IMR-90 (cell line): Measurements from ENCODE around the gene ANO1. TPM values are rescaled to one million over a fixed set of nuclear protein-coding genes. Genes with fewer than 3 reads are reported as not detected.

Experiments used
- ATAC-seq: fragments of 200-7000 bp; cut with Tn5 transposase; 2 replicates; pipeline ENCODE4 v1.9.1; 2020; ENCODE audit warnings: low read depth, mild to moderate bottlenecking, moderate library complexity
- BruUV-seq: library from RNA; stranded (reverse); fragments of 400-500 nt; replicated peaks from 2 replicates; lab custom pipeline; 2021; lab: Mats Ljungman, UMichigan
- CTCF ChIA-PET: fragments of 300-600 bp; formaldehyde crosslinking; extraction: SDS; loops from one replicate; lab custom pipeline; 2021; ENCODE audit warnings: antibody characterized with exemption; lab: Yijun Ruan, JAX
- POLR2A ChIA-PET: fragments of 300-600 bp; sonication (Branson Sonifier 250); formaldehyde crosslinking; loops from one replicate; lab custom pipeline; 2022; ENCODE audit warnings: antibody characterized with exemption; ENCODE audit not compliant: unreplicated experiment; lab: Charles Lee
- DNase-seq: peaks from one replicate; pipeline ENCODE4 v3.0.0; 2013
- H2AFZ ChIP-seq: replicated peaks from 2 replicates; pipeline ENCODE3; 2013; ENCODE audit warnings: low read length, mild to moderate bottlenecking; ENCODE audit not compliant: poor library complexity
- H2AK5ac ChIP-seq: 2 replicates; pipeline ENCODE4 v1.6.1; 2013; ENCODE audit warnings: low read depth, low read length, inconsistent platforms
- H2AK9ac ChIP-seq: replicated peaks from 2 replicates; pipeline ENCODE3; 2013; ENCODE audit warnings: mild to moderate bottlenecking, low read depth, low read length, moderate library complexity; ENCODE audit not compliant: poor library complexity
- H2BK120ac ChIP-seq: 2 replicates; pipeline ENCODE4 v1.6.1; 2013; ENCODE audit warnings: low read depth, low read length, inconsistent platforms
- H2BK15ac ChIP-seq: 3 replicates; pipeline ENCODE4 v1.6.1; 2013; ENCODE audit warnings: low read depth, low read length, inconsistent platforms
- H2BK20ac ChIP-seq: 2 replicates; pipeline ENCODE4 v1.6.1; 2013; ENCODE audit warnings: low read depth, mild to moderate bottlenecking, inconsistent platforms, low read length, moderate library complexity
- H2BK5ac ChIP-seq: 2 replicates; pipeline ENCODE4 v1.6.1; 2013; ENCODE audit warnings: mild to moderate bottlenecking, low read depth, low read length, inconsistent platforms; ENCODE audit not compliant: poor library complexity, severe bottlenecking
- H3K14ac ChIP-seq: replicated peaks from 2 replicates; pipeline ENCODE4 v1.6.1; 2013; ENCODE audit warnings: low read depth, low read length, inconsistent platforms
- H3K18ac ChIP-seq: 2 replicates; pipeline ENCODE4 v1.6.1; 2013; ENCODE audit warnings: low read depth, low read length, control low read depth
- H3K23ac ChIP-seq: 2 replicates; pipeline ENCODE4 v1.6.1; 2013; ENCODE audit warnings: low read depth, low read length, inconsistent platforms
- H3K27ac ChIP-seq: 2 replicates; pipeline ENCODE4 v1.5.1; 2013; ENCODE audit warnings: mild to moderate bottlenecking, control low read depth, low read length; ENCODE audit not compliant: insufficient read depth
- H3K27me3 ChIP-seq: 2 replicates; pipeline ENCODE4 v1.6.1; 2013; ENCODE audit warnings: low read length; ENCODE audit not compliant: control insufficient read depth, insufficient read depth
- H3K36me3 ChIP-seq: 2 replicates; pipeline ENCODE4 v1.6.1; 2013; ENCODE audit warnings: low read length, mixed read lengths; ENCODE audit not compliant: control insufficient read depth, insufficient read depth
- H3K4ac ChIP-seq: 2 replicates; pipeline ENCODE4 v1.6.1; 2013; ENCODE audit warnings: low read depth, low read length, inconsistent platforms
- H3K4me1 ChIP-seq: 2 replicates; pipeline ENCODE4 v1.6.1; 2013; ENCODE audit warnings: low read length, mixed read lengths; ENCODE audit not compliant: control insufficient read depth, insufficient read depth
- H3K4me2 ChIP-seq: 2 replicates; pipeline ENCODE4 v1.6.1; 2013; ENCODE audit warnings: low read depth, mild to moderate bottlenecking, control low read depth, low read length, moderate library complexity
- H3K4me3 ChIP-seq: 2 replicates; pipeline ENCODE4 v1.5.1; 2013; ENCODE audit warnings: low read depth, mild to moderate bottlenecking, control low read depth, low read length, moderate library complexity; ENCODE audit not compliant: insufficient read depth
- H3K56ac ChIP-seq: 2 replicates; pipeline ENCODE4 v1.6.1; 2013; ENCODE audit warnings: low read length, inconsistent platforms; ENCODE audit not compliant: insufficient read depth; ENCODE audit errors: extremely low read depth
- H3K79me1 ChIP-seq, 2 experiments: 2 replicates each; pipeline ENCODE4 v1.6.1; 2013; ENCODE audit warnings: low read length in 2 of 2, inconsistent platforms in 1 of 2, low read depth in 1 of 2
- H3K9ac ChIP-seq: 2 replicates; pipeline ENCODE4 v1.6.1; 2013; ENCODE audit warnings: low read depth, low read length, control low read depth
- H3K9me1 ChIP-seq: 2 replicates; pipeline ENCODE4 v1.6.1; 2013; ENCODE audit warnings: low read length, inconsistent platforms; ENCODE audit not compliant: insufficient read depth
- H3K9me3 ChIP-seq: 2 replicates; pipeline ENCODE4 v1.6.1; 2013; ENCODE audit warnings: low read length; ENCODE audit not compliant: control insufficient read depth, insufficient read depth
- H4K20me1 ChIP-seq: 2 replicates; pipeline ENCODE4 v1.6.1; 2013; ENCODE audit warnings: low read length, inconsistent platforms; ENCODE audit not compliant: insufficient read depth
- H4K5ac ChIP-seq: 2 replicates; pipeline ENCODE4 v1.6.1; 2013; ENCODE audit warnings: mild to moderate bottlenecking, low read depth, low read length, control low read depth
- H4K8ac ChIP-seq, 2 experiments: 2 replicates each; pipeline ENCODE4 v1.6.1; 2013; ENCODE audit warnings: low read depth in 2 of 2, low read length in 2 of 2, control low read depth in 1 of 2, inconsistent platforms in 1 of 2
- H4K91ac ChIP-seq: 2 replicates; pipeline ENCODE4 v1.6.1; 2013; ENCODE audit warnings: low read depth, low read length, inconsistent platforms; ENCODE audit not compliant: insufficient read depth
- BHLHE40 ChIP-seq: fragments of 150-350 bp; IDR thresholded peaks from 2 replicates; pipeline ENCODE4 v1.6.1; 2016; ENCODE audit warnings: mild to moderate bottlenecking, low read depth, low read length
- CEBPB ChIP-seq: IDR thresholded peaks from 2 replicates; pipeline ENCODE4 v1.6.1; 2012; ENCODE audit warnings: low read depth, low read length, improper control_type of control experiment
- CHD1 ChIP-seq: IDR thresholded peaks from 2 replicates; pipeline ENCODE4 v1.6.1; 2012; ENCODE audit warnings: low read depth, low read length, improper control_type of control experiment
- CTCF ChIP-seq: conservative IDR thresholded peaks from 2 replicates; pipeline ENCODE4 v1.5.1; 2012; ENCODE audit warnings: mild to moderate bottlenecking, low read depth, low read length, improper control_type of control experiment
- ELK1 ChIP-seq: fragments of 150-350 bp; IDR thresholded peaks from 2 replicates; pipeline ENCODE4 v1.6.1; 2016; ENCODE audit warnings: low read depth, mild to moderate bottlenecking, low read length, moderate library complexity, borderline replicate concordance
- FOS ChIP-seq: fragments of 150-350 bp; IDR thresholded peaks from 2 replicates; pipeline ENCODE4 v1.6.1; 2016; ENCODE audit warnings: low read depth, low read length
- MAZ ChIP-seq: IDR thresholded peaks from 2 replicates; pipeline ENCODE4 v1.6.1; 2012; ENCODE audit warnings: low read depth, mild to moderate bottlenecking, low read length, improper control_type of control experiment, moderate library complexity, borderline replicate concordance
- MXI1 ChIP-seq: IDR thresholded peaks from 2 replicates; pipeline ENCODE4 v1.6.1; 2012; ENCODE audit warnings: low read depth, mild to moderate bottlenecking, low read length, moderate library complexity, borderline replicate concordance
- NFE2L2 ChIP-seq: fragments of 150-350 bp; IDR thresholded peaks from 2 replicates; pipeline ENCODE4 v1.6.1; 2016; ENCODE audit warnings: low read depth, mild to moderate bottlenecking, low read length
- POLR2A ChIP-seq: IDR thresholded peaks from 2 replicates; pipeline ENCODE4 v1.6.1; 2012; ENCODE audit warnings: mild to moderate bottlenecking, low read depth, low read length
- RAD21 ChIP-seq: IDR thresholded peaks from 2 replicates; pipeline ENCODE4 v1.6.1; 2012; ENCODE audit warnings: low read length, improper control_type of control experiment
- RCOR1 ChIP-seq: IDR thresholded peaks from 2 replicates; pipeline ENCODE4 v1.6.1; 2012; ENCODE audit warnings: mild to moderate bottlenecking, low read length, improper control_type of control experiment; ENCODE audit not compliant: insufficient replicate concordance
- RFX5 ChIP-seq: IDR thresholded peaks from 2 replicates; pipeline ENCODE4 v1.8.0; 2012; ENCODE audit warnings: low read depth, mild to moderate bottlenecking, low read length, moderate library complexity
- SMC3 ChIP-seq: fragments of 150-350 bp; IDR thresholded peaks from 2 replicates; pipeline ENCODE4 v1.6.1; 2016; ENCODE audit warnings: low read depth, mild to moderate bottlenecking, antibody characterized with exemption, low read length, moderate library complexity
- USF2 ChIP-seq: fragments of 150-350 bp; IDR thresholded peaks from 2 replicates; pipeline ENCODE4 v1.6.1; 2017; ENCODE audit warnings: mild to moderate bottlenecking, antibody characterized with exemption, low read length, low read depth
- WGBS, 2 experiments: methylation state at CpG; one replicate each; pipeline versions ENCODE4 v1.1.5 to v1.1.7; 2013; ENCODE audit warnings: missing lambda C conversion rate in 2 of 2; ENCODE audit not compliant: insufficient read length in 1 of 2; ENCODE audit errors: extremely low coverage in 2 of 2; 5-methylcytosine and 5-hydroxymethylcytosine counted together
- dilution Hi-C: fragments of 300-500 bp; cut with HindIII; formaldehyde crosslinking; loops from one replicate; pipeline ENCODE4 v1.14.3; 2018; ENCODE audit warnings: low sequenced_read_pairs; ENCODE audit not compliant: unreplicated experiment
- in situ Hi-C: fragments of 300-500 bp; cut with MboI; formaldehyde crosslinking; loops from 3 replicates; pipeline ENCODE4 v1.14.3; 2019; ENCODE audit warnings: low sequenced_read_pairs, inconsistent platforms, mixed read lengths
- intact Hi-C: fragments of 100-400 bp; cut with micrococcal nuclease; formaldehyde crosslinking; loops from 2 replicates; pipeline ENCODE4 v1.10.0; 2022
- polyA plus RNA-seq, 3 experiments: library from polyadenylated mRNA; depleted of rRNA; stranded (reverse); fragments of >200 nt; gene quantifications; 2 replicates each; pipeline ENCODE4 v1.2.3, GENCODE V29; 2012; ENCODE audit warnings: low replicate concordance in 1 of 3
- total RNA-seq: library from RNA; depleted of rRNA; stranded (reverse); fragments of >200 nt; gene quantifications from 2 replicates; pipeline ENCODE4 v1.2.3, GENCODE V29; 2012

The ANO1 gene
- total and polyA plus RNA-seq, 2 of the 4 experiments (the other 2 are of a cell fraction): 4.1 to 10.7 TPM

GRCh38 chr11:70192666-70193410 is 114.7 kb downstream of the ANO1 start:
- Histone ChIP-seq H2AK5ac (no peak overlapping the region), H4K20me1 (peaks cover 3% of the 10 kb centered on the region; the same call in 1 of the 2 replicates), H2BK5ac (no peak overlapping the region), H3K4me2 (no peak overlapping the region), H2BK15ac (no peak overlapping the region), H3K9ac (no peak overlapping the region), H3K4ac (no peak overlapping the region; the same call in 1 of the 2 replicates), H4K5ac (no peak overlapping the region), H2BK20ac (no peak overlapping the region), H3K4me3 (no peak overlapping the region), H2AFZ (no peak overlapping the region), H3K79me1 (no peaks in the 10 kb centered on the region), H3K23ac (no peak overlapping the region), H3K36me3 (no peaks in the 10 kb centered on the region), H3K4me1 (no peaks in the 10 kb centered on the region; the same call in 1 of the 2 replicates), H3K27me3 (peaks cover 2% of the 10 kb centered on the region; the same call in 1 of the 2 replicates), H3K14ac (no peak overlapping the region), H3K27ac (no peak overlapping the region), H4K8ac (no peak overlapping the region), H3K18ac (no peak overlapping the region), H3K9me3 (no peaks in the 10 kb centered on the region), H2BK120ac (no peak overlapping the region), H4K91ac (no peak overlapping the region), H3K56ac (no peak overlapping the region), H2AK9ac (no peak overlapping the region), H3K9me1 (peaks cover 9% of the 10 kb centered on the region; the same call in 1 of the 2 replicates)
- dilution Hi-C loops: no loop called here
- CTCF ChIA-PET: interaction anchor here (1.1 kb wide), 1 partner anchor 483 kb away, joined by 3 read pairs; no protein-coding TSS in a partner anchor
- in situ Hi-C loops: loop anchor here (5.0 to 25.0 kb wide), 3 partner anchors 281 to 1081 kb away; no protein-coding TSS in a partner anchor
- no TSS peak for BruUV-seq
- POLR2A ChIA-PET: no interaction called here
- WGBS, 2 experiments: 31% methylated on average over 2 of the region's 15 CpGs; no CpG with 5 or more reads in 1 of the 2 experiments
- DNase-seq: no peak
- intact Hi-C loops: no loop called here
- no peak for ATAC-seq
- TF ChIP-seq POLR2A (no peak), FOS (no peak), NFE2L2 (no peak), CHD1 (no peak), ELK1 (no peak), CTCF (no peak), MXI1 (no peak), RAD21 (no peak), BHLHE40 (no peak), RFX5 (no peak), RCOR1 (no peak), MAZ (no peak), USF2 (no peak), SMC3 (no peak), CEBPB (no peak)
